H1 (cell line): Measurements from ENCODE around the gene C19orf25.

Experiments used
- EP300 ChIP-seq, 2 experiments: IDR thresholded peaks; 1 replicate in 1 of 2; 2 replicates in 1 of 2; pipeline ENCODE4 v1.6.1; 2011 to 2012; ENCODE audit warnings: low read depth in 2 of 2, low read length in 2 of 2, mild to moderate bottlenecking in 2 of 2, borderline replicate concordance in 1 of 2, inconsistent platforms in 1 of 2, moderate library complexity in 1 of 2
- RFX5 ChIP-seq: IDR thresholded peaks from 2 replicates; pipeline ENCODE4 v1.6.1; 2011; ENCODE audit warnings: low read depth, low read length, improper control_type of control experiment, borderline replicate concordance
- TF ChIP-seq, protein P1 (sequence below): IDR thresholded peaks from 2 replicates; pipeline ENCODE4 v1.6.1; 2011; ENCODE audit warnings: low read length, improper control_type of control experiment

DNA sequence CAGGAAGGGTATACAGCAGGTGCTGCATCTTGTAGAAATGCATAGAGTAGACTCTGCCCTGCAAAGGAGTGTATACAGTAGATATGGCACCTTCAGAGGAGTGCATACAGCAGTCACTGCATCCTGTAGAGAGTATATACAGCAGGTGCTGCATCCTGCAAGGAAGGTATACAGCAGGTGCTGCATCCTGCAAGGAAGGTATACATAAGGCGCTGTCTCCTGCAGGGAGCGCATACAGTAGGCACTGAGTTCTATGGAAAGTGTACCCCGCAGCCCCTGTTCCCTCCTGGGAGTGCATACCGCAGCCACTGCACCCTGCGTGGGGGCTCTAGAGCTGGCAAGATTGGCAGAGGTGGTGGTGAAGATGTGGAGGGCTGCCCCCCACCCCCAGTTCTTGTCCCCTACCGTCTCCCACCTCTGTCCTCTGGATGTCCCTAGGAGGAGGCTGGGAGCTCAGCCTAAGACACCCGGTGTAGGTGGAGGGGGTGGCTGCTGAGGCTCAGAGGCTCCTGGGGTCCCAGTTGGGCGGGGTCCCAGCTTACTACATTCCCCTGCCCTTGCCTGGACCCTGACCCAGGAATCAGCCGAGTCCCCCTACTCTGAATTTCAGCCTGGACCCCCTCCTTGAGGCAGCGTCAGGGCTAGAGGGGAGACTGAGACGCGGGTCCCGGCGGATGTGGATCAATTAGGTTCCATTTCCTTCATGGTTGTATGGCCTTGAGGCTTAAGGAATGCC, 36.1 kb upstream of the C19orf25 start:
- TF ChIP-seq RFX5 (no peak), EP300 (IDR thresholded peaks at IDR 0.05; ENCODE audit: borderline replicate concordance in 1 of 2, low read depth in 2 of 2, low read length in 2 of 2) (no peak)
- TF ChIP-seq, protein P1, sequence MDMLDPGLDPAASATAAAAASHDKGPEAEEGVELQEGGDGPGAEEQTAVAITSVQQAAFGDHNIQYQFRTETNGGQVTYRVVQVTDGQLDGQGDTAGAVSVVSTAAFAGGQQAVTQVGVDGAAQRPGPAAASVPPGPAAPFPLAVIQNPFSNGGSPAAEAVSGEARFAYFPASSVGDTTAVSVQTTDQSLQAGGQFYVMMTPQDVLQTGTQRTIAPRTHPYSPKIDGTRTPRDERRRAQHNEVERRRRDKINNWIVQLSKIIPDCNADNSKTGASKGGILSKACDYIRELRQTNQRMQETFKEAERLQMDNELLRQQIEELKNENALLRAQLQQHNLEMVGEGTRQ: no peak
